ENCODE data around the gene FGR. TPM values are rescaled to one million over a fixed set of nuclear protein-coding genes. Genes with fewer than 3 reads are reported as not detected.
"Not testable (repeated sequence)": the region's sequence is repeated elsewhere in the genome, so short reads cannot be mapped to it uniquely, and the experiment has no call there.

The FGR gene
- 10 to 100 TPM; 17.0 to 21.5 TPM for total RNA-seq

DNA sequence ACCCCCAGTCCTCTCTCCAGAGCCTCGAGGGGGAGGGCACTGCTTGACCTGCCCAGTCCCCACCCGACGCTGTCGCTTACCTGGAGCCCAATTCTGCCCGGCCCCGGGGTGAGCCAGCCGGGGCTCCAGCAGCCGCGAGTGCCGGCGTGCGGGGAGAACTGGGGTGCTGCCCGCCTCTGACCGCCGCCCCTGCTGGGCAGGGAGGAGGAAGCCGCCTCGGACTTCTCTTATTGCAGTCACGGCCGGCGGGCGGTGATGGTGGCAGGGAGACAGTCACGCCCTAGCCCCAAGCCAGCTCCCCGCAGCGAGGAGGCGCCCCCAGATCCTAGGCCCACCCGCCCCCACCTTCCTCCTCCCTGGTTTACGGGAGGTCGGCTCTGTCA, at the start of gene FGR:
TSS of gene FGR (minus strand) at position 201 of the 383 bp plus-strand sequence. CDS start 11,269 bp downstream, outside the sequence.
- DNase-seq (ENCODE audit: low spot score) (no peak), ATAC-seq (ENCODE audit: insufficient number of reproducible peaks, low FRiP score, low read depth) (no peak)
- no peaks in the 10 kb centered on the region for H3K36me3 ChIP-seq
- peaks cover 2 to 27% of the 10 kb centered on the region in 2 donors for H3K4me1 ChIP-seq (ENCODE audit: control insufficient read depth in 1 of 2, low read depth in 2 of 2)
- TF ChIP-seq, protein P1, sequence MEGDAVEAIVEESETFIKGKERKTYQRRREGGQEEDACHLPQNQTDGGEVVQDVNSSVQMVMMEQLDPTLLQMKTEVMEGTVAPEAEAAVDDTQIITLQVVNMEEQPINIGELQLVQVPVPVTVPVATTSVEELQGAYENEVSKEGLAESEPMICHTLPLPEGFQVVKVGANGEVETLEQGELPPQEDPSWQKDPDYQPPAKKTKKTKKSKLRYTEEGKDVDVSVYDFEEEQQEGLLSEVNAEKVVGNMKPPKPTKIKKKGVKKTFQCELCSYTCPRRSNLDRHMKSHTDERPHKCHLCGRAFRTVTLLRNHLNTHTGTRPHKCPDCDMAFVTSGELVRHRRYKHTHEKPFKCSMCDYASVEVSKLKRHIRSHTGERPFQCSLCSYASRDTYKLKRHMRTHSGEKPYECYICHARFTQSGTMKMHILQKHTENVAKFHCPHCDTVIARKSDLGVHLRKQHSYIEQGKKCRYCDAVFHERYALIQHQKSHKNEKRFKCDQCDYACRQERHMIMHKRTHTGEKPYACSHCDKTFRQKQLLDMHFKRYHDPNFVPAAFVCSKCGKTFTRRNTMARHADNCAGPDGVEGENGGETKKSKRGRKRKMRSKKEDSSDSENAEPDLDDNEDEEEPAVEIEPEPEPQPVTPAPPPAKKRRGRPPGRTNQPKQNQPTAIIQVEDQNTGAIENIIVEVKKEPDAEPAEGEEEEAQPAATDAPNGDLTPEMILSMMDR (IDR thresholded peaks at IDR 0.05) = no peak
- H3K9me3 ChIP-seq = no peaks in the 10 kb centered on the region
- peaks cover 8% of the 10 kb centered on the region for H3K27me3 ChIP-seq (replicated peaks; ENCODE audit: insufficient read depth)
- peak within 1 kb of the TSS; percentile 22 to 28 for H3K27ac ChIP-seq
- peak within 1 kb of the TSS; percentile 71 for H3K4me3 ChIP-seq

DNA sequence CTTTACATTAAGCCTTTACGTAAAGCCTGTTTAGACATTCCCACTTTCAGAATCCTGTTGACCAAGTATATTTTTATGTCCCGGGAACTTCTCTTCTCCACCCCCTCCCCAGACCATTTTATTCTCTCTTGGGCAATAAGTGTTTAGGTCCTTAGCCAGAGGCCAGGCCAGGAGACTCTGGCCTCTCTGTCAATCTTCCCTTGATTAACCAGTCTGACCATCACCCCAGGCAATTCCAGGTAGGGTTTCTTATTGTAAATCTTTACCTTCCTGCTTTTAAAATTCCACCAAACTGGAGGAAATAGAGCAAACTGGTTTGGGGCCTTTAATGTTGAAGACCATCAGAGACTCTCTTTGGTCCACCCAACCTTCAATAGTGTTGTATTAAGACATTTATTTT, 49.2 kb upstream of the FGR start:
- Histone ChIP-seq H3K4me3 (no peak overlapping the region), H3K27ac (no peak overlapping the region), H3K4me1 (ENCODE audit: control insufficient read depth in 1 of 2, low read depth in 2 of 2) (peaks cover 0 to 2% of the 10 kb centered on the region in 2 donors), H3K9me3 (peaks cover 6% of the 10 kb centered on the region), H3K36me3 (no peaks in the 10 kb centered on the region), H3K27me3 (replicated peaks; ENCODE audit: insufficient read depth) (no peaks in the 10 kb centered on the region)
- no peak for ATAC-seq (ENCODE audit: insufficient number of reproducible peaks, low FRiP score, low read depth)
- DNase-seq (ENCODE audit: low spot score) = no peak
- TF ChIP-seq, protein P1 (IDR thresholded peaks at IDR 0.05) = no peak

DNA sequence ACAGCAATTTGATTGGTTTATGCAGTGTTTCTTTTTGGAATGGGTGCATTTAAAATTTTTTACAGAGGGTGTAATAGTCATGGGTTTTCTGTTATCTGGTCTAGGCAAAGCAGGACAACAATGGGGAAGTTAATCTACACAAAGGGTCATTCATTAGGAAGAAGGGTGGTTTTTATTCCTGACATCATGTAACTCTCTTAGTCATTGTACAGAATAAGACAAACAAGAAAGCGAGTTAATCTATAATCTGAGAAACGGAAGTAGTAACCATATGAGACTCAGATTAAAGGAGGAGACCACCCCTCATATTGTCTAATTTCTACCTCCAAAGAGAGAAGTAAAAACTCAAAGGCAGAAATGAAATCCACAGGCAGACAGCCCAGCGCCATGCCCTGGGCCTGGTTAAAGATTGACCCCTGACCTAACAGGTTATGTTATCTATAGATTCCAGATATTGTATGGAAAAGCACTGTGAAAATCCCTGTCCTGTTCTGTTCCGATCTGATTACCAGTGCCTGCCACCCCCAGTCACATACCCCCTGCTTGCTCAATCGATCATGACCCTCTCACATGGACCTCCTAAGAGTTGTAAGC, 47.5 kb upstream of the FGR start:
- TF ChIP-seq, protein P1 (IDR thresholded peaks at IDR 0.05) = no peak
- H3K4me1 ChIP-seq (ENCODE audit: control insufficient read depth in 1 of 2, low read depth in 2 of 2) = no peaks in the 10 kb centered on the region
- H3K9me3 ChIP-seq = peaks cover 6% of the 10 kb centered on the region
- ATAC-seq (ENCODE audit: insufficient number of reproducible peaks, low FRiP score, low read depth) = no peak
- H3K27me3 ChIP-seq (replicated peaks; ENCODE audit: insufficient read depth) = no peaks in the 10 kb centered on the region
- H3K36me3 ChIP-seq = no peaks in the 10 kb centered on the region
- H3K27ac ChIP-seq = no peak overlapping the region
- H3K4me3 ChIP-seq = no peak overlapping the region
- DNase-seq (ENCODE audit: low spot score) = no peak

DNA sequence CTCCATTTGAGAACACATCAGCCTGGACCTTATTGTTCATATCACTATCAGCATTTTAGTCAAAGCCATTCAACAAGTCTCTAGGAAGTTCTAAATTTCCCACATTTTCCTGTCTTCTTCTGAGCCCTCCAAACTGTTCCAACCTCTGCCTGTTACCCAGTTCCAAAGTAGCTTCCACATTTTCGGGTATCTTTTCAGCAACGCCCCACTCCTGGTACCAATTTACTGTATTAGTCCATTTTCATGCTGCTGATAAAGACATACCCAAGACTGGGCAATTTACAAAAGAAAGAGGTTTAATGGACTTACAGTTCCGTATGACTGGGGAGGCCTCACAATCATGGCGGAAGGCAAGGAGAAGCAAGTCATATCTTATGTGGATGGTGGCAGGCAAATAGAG, 46.6 kb upstream of the FGR start:
- not testable (repeated sequence) for H3K27me3 ChIP-seq (replicated peaks; ENCODE audit: insufficient read depth); H3K4me3 ChIP-seq; H3K4me1 ChIP-seq (ENCODE audit: control insufficient read depth in 1 of 2, low read depth in 2 of 2); DNase-seq (ENCODE audit: low spot score); ATAC-seq (ENCODE audit: insufficient number of reproducible peaks, low FRiP score, low read depth); H3K36me3 ChIP-seq; H3K27ac ChIP-seq; H3K9me3 ChIP-seq

DNA sequence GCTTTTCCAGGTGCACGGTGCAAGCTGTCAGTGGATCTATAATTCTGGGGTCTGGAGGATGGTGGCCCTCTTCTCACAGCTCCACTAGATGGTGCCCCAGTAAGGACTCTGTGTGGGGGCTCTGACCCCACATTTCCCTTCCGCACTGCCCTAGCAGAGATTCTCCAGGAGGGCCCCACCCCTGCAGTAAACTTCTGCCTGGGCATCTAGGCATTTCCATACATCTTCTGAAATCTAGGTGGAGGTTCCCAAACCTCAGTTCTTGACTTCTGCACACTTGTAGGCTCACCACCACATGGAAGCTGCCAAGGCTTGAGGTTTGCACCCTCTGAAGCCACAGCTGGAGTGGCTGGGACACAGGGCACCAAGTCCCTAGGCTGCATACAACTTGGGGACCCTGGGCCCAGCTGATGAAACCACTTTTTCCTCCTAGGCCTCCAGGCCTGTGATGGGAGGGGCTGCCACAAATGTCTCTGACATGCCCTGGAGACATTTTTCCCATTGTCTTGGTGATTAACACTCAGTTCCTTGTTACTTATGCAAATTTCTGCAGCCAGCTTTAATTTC, 45.3 kb upstream of the FGR start:
- not testable (repeated sequence) for DNase-seq (ENCODE audit: low spot score); H3K27me3 ChIP-seq (replicated peaks; ENCODE audit: insufficient read depth); H3K9me3 ChIP-seq; ATAC-seq (ENCODE audit: insufficient number of reproducible peaks, low FRiP score, low read depth); H3K36me3 ChIP-seq; H3K27ac ChIP-seq; H3K4me1 ChIP-seq (ENCODE audit: control insufficient read depth in 1 of 2, low read depth in 2 of 2); H3K4me3 ChIP-seq

DNA sequence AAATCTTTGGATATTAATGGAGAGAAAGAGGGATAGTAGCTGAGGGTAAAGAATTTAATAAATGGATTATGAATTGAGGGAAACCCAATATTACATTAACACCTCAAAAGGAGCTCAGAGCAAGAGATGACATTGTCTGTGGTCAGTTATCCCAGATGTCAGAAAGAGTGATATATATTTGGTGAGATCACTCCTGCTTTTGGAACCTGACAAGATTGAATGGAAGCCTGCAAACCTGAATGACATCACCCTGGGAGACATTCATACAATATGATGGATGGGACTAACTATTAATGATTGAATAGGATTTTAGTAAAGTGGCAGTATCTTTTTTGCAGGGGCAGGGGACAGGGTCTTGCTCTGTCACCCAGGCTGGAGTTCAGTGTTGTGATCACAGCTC, 43.8 kb upstream of the FGR start:
- H3K4me3 ChIP-seq = no peak overlapping the region
- TF ChIP-seq, protein P1 (IDR thresholded peaks at IDR 0.05) = no peak
- DNase-seq (ENCODE audit: low spot score) = no peak
- H3K27me3 ChIP-seq (replicated peaks; ENCODE audit: insufficient read depth) = no peaks in the 10 kb centered on the region
- no peaks in the 10 kb centered on the region for H3K36me3 ChIP-seq
- no peak for ATAC-seq (ENCODE audit: insufficient number of reproducible peaks, low FRiP score, low read depth)
- H3K4me1 ChIP-seq (ENCODE audit: control insufficient read depth in 1 of 2, low read depth in 2 of 2) = no peaks in the 10 kb centered on the region
- H3K9me3 ChIP-seq = peaks cover 6% of the 10 kb centered on the region
- H3K27ac ChIP-seq = no peak overlapping the region
